Activated T-helper 1 cell treated with anti-CD3 and anti-CD28 coated beads, Interleukin-2, amount 50 U/mL, for 16 hours (primary cell): ENCODE results near the gene PTPRG.
"Not testable (repeated sequence)": the region's sequence is repeated elsewhere in the genome, so short reads cannot be mapped to it uniquely, and the experiment has no call there.

ENCODE experiments used
- DNase-seq, 2 donors: peaks; one replicate each; pipeline ENCODE4 v3.0.0-alpha.2; 2020; ENCODE audit warnings: low read depth in 1 of 2, low spot score in 1 of 2

The PTPRG gene

DNA sequence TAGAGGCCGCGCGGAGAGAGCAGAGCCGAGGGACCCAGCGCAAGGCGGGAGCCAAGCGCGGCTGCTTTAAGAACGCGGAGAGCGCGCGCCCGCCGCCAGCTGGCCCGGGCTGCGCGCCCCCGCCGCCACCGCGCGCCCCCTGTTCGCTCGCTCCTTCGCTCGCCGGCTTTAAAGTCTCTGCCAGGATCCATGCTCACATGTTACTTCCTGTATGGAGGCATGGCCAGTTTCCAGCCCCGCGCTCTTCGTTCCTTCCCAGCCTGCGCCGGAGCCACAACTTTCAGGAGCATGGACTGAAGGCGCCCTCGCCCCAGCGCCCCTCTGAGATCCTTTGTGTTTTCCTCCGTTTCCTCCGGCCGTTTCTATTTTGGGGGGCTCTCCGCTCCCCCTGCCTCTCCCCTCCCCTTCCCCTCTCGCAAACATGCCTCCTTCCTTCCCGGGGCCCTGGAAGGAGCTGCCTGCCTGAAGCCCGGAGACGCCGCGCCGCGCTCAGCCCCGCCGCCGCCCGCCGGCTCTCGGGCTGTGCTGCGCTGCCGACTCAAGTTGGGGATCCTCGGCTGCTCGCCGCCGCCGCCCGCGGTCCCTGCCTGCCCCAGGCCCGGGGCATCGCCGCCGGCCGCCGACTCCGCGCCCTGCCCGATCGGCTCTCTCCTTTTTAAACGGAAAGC is at the start of gene PTPRG:
PTPRG (plus strand) TSS at position 198 of the 668 bp plus-strand sequence. CDS start 717 bp downstream, outside the sequence.
- DNase-seq = no peak

DNA sequence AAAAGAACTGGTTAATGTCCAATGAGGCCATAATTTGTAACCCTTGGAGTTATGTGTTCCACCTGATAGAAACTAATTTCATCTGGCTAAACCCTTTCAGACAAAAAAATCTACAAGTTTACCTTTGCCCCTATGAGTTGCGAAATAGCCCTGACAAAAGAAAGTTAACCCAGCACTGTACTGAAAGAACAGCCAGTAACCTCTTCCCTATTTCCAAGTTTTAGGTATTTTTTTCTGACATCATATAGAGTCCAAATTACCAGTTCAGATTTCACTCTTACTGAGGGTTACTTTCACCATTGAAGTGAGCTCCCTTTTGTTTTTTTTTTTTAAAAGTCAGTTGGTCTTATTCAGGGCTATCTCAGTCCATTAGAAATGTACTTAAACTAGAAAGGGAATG is 42.8 kb upstream of the PTPRG start:
- no peak for DNase-seq

DNA sequence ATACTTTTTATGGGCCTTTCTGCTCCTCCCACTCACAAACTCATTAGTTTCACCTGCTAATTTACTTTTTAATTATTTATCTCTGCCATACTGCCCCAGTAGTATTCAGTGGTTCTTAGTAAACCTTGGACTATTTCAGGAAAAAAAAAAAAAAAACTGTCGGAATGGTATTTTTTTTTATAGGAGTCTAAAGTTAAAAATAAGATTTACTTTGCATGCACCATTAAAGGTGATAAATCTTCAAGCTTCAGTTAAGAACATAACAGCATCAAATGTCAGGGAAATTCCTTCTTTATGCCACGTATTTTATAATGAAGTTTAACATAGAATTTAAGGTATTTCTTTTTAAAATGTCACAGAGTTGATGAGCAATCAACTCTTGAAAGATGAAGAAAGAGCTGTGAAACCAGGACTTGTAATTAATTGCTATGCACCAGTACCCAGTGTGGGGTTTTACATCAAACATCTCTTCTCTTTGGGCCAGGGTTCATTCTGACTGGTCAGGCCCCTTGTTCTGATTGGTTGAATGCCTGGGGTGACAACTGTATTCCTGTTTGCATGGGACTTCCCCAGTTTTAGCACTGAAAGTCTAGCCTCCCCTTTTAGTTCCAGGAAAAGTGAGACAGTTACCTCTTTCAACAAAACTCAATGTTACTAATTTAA is 40.3 kb upstream of the PTPRG start:
- no peak for DNase-seq

DNA sequence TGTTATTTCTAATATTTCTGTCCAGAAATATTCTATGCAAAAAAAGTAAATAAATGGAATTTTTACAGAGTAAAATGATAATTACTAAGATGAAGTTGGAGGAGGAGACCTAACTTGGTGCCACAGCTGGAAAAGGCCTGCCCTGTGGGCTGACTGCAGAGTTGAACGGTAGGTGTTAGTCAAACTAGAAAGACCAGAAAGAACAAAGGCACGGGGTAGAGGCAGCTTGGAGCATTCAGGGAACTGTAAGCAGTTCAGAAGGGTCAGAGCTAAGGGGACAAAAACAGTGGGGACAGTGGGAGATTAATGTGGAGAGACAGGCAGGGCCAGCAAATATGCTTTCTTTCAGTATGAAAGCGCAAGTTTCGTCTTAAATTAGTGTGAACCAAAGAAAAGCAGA is 39.3 kb upstream of the PTPRG start:
- no peak for DNase-seq

DNA sequence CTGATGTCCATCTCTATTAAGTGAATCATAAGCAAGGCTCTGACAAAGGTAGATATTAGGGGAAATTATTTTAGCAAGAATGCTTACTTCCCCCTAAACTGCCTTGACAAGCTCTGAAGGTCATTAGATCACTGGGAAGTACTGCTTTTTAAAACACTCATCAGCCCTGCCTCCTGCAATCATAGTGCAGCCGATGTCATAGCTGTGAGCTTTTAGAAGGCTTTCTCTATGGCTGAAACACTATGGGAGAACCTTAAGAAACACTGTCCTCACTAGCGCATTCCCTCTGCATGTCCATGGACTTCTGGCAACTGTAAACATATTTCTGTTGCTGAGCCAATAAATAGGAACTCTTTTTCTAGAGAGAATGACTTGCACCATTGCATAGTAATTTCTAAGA is 38.7 kb upstream of the PTPRG start:
- no peak for DNase-seq

DNA sequence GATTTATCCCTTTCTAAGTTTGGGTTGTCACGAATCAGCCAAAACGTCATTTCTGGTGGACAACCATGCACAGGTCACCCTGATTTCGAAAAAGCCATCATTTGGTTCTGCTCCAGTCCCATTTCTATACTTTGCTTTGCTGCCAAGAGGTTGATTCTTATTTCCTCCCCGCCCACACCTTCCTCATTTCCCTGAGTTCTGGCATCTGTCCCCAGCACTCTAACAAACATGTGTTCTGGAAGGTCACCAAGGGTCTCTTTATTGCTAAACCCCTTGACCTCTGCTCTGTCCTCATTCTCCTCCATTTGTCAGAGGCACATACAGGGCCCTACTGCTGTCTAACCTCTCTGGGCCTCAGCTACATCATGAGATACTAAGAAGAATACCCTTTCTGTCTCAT is 36.4 kb upstream of the PTPRG start:
- no peak for DNase-seq

DNA sequence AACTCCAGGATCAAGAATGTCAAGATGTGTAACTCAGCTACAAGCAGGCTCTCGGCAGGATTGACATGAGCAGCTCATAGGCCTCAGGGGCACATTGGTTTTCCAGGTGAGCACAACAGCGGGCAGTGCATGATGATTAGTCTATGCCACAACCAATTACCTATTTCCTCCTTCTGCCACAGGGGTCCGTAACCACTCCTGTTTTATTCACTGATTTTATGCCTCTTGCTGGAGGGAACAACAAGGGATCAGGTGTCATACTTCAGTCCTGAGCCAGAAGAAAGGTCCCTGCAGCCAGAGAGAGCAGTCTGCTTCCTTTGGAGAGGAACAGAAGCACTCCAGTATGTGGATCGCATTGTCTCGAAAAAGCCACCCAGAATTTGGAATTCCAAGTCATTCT is 35.1 kb upstream of the PTPRG start:
- no peak for DNase-seq

DNA sequence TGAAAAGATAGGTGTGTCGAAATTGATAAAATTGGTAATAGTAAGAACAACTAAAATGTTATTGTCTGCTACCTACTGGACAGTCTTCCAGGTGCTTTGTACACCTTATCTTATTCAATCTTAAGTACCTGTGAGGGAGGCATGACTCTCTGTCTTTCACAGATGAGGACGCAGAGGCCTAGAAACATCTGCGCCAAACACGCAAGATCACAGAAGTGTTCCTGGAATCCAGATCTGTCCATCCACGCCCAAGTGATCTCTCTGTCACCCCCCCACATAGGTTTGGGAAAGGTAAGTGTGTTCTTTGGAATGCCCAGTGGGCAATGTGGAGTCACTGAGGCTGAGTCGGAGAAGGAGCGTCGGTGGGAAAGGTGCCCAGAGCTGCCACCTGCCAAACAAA is 34.4 kb upstream of the PTPRG start:
- DNase-seq = no peak

DNA sequence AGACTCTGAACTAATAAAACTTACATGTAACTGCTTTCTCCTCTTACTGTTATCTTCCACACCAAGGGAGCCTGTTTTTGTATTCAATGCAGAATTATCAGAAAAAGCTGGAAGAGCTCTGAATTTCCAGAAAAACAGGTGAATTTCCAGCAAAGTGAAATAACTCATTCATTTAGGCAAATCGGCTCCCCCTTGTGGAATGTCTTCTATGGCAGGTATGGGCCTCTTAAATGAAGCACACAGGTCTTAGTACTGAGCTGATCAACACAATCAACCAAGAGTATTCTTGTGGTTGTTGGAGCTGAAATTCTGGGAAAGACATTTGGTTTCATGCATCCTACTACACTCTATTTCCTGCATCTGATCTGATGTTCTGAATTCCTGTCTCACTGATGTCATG is 31.0 kb upstream of the PTPRG start:
- no peak for DNase-seq

DNA sequence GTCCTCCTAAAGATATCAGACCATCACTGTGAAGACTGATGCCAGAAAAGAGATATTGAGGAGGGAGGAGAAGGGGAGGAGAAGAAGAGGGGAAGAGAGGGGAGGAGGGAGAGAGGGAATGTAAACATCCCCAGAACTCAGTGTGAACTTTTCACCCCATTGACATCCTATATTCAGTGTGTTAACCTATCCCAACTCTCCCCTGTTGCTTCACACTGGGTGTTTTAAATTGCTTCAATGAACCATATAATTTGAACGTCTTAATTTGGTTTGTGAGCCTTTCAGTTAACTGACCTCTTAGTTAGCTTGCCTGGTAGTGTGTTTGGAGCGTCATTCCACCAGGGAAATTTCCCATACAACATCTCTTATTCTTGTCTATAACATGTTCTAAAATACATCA is 29.8 kb upstream of the PTPRG start:
- DNase-seq = no peak

DNA sequence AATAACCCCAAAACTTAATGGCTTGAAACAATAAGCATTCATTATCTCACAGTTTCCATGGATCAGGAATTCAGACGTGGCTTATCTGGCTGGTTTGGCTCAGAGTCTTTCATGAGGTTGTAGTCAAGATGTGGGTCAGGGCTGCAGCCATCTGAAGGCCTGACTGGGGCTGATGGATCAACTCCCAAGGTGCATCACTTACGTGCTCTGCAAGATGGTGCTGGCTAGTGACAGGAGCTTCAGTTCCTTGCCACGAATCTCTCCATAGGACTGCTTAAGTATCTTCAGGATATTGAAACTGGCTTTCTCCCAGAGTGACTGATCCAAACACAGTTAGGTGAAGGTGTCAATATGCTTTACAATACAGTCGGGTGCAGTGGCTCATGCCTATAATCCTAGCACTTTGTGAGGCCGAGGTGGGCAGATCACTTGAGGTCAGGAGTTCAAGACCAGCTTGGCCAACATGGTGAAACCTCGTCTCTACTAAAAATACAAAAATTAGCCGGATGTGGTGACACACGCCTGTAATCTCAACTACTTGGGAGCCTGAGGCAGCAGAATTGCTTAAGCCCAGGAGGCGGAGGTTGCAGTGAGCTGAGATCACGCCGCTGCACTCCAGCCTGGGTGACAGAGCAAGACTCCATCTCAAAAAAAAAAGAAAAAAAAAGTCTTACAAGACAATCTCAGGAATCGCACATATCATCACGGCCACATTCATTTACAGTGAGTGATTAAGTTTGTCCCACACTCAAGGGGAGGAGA is 28.5 kb upstream of the PTPRG start:
- no peak for DNase-seq

DNA sequence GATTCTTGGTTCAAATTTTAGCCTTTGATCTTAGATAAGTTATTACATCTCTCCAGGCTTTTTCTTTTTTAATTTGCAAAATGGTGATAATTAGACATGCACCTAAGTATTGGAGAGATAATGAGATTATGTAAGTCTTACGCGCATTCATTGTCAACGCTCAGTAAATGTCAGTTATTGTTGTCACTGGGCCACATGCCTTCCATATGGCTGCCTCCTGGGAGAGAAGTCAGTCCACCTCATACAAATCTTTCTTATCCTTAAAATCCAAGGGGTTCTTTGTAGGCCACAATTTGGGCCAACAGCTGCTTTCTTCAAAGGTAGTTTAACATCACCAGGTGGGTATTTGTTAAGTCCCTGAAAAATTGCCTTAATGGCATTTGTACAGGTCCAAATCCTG is 25.5 kb upstream of the PTPRG start:
- no peak for DNase-seq

DNA sequence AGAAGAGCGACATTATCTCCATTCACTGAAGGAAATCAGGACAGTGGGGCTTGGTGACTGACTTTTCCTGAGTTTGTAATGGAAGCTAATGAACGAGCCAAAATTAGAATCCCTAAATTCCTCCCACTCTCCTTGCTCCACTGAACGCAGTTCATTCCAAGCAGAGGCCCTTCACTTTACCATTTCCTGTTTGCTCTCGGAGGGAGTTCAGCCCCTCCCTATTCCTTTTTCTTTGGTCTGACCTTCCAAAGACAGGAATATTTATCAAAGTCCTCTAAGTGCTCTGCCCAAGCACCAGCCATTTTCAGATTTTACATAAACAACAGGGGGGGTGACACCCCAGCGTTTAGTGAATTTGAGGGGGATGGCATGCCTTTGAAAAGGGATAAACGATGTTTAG is 24.0 kb upstream of the PTPRG start:
- no peak for DNase-seq

DNA sequence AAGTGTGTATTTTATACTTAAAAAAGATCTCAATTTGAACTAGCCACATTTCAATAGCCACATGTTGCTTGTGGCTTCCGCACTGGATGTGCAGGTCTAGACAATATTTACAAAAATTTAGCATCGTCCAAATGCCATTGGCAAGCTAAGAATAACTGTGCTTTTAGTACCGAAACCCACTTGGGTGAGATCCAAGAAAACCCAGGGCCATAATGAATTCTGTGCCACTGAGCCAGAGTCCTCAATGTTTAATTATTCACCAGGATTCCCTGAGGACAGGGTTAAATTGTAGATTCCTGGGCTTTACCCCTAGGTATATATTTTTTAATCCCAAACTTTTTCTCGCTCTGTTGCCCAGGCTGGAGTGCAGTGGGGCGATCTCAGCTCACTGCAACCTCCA is 22.9 kb upstream of the PTPRG start:
- no peak for DNase-seq

DNA sequence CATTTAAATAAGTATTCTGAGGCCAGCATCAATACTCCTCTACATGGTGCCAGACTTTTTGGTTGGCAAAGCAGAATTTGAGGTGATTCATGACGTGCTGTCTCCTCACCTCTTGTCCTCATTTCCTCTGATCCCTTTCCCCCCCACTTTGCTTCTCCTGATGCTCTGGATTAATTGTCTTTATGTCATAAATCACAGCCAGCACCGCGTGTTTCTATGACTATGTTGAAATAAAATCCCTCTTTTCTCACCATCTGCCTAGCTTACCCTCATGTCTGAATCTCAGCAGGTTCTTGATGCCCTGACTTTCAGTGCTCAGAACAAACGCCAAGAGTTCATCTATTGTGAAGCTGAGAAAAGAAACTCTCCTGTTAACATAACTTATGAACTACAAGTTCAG is 19.7 kb upstream of the PTPRG start:
- no peak for DNase-seq

DNA sequence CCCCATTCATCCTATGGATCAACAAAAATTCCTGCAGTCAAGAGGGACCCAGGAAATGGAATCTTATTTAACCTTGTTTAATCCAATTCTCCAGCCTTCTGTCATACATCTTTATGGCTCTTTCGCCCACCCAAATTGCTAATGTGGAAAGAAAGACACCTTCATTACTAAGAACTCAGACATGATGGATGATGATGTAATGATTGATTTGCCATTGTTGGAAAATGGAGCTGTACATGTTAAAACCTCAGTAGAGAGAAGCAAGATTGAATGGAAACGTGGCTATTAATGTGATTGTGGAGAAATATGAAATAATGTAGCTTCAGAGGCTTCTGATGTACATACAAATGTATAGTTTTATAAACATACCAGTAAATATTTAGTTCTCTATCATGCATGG is 15.7 kb upstream of the PTPRG start:
- no peak for DNase-seq

DNA sequence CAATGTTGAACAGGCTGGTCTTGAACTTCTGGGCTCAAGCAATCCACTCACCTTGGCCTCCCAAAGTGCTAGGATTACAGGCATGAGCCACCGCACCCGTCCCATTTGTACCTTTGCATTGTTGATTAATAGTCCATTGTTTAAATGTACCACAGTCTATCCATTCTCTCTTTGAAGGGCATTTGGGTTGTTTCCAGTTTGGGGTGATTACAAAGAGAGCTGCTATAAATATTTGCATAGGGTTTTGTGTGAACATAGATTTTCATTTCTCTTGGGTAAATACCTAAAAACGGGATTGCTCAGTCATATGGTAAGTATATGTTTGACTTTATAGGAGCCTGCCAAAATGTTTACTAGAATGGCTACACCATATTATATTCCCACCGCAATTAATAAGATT is 13.7 kb upstream of the PTPRG start:
- DNase-seq = no peak

DNA sequence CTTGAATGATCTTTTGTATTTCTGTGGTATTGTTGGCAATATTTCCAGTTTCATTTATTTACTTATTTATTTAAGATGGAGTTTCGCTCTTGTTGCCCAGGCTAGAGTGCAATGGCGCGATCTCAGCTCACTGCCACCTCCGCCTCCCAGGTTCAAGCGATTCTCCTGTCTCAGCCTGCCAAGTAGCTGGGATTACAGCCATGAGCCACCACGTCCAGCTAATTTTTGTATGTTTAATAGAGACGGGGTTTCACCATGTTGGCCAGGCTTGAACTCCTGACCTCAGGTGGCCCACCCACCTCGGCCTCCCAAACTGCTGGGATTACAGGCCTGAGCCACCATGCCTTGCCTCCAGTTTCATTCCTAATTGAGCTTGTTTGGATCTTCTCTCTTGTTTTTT is 8.7 kb upstream of the PTPRG start:
- not testable (repeated sequence) for DNase-seq

DNA sequence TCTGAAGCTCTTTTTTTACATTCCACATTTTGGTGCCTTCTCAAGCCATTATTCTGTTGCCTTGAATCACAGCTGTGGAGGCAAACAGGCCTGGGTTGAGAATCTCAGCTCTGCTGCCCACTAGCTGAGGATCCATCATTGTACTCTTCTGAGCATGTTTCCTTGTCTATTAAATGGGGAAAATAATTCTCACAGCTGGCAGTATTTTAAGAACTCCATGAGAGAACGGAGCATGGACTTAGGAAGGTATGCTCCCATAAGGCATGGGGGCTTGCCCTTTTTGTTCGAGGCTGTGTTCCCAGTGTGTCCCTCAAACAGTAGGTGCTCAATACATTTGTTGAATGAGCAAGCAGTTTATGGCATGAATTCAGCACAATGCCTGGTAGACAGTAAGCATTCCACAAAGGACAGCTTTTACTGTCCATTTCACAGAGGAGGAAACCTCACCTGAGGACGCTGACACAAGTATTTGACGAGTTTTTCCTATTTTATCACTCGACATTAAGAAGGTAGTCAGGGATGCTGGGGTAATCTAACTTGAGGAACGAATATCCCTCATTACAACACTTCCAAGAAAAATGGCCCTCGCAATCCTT is 2.1 kb upstream of the PTPRG start:
- no peak for DNase-seq

DNA sequence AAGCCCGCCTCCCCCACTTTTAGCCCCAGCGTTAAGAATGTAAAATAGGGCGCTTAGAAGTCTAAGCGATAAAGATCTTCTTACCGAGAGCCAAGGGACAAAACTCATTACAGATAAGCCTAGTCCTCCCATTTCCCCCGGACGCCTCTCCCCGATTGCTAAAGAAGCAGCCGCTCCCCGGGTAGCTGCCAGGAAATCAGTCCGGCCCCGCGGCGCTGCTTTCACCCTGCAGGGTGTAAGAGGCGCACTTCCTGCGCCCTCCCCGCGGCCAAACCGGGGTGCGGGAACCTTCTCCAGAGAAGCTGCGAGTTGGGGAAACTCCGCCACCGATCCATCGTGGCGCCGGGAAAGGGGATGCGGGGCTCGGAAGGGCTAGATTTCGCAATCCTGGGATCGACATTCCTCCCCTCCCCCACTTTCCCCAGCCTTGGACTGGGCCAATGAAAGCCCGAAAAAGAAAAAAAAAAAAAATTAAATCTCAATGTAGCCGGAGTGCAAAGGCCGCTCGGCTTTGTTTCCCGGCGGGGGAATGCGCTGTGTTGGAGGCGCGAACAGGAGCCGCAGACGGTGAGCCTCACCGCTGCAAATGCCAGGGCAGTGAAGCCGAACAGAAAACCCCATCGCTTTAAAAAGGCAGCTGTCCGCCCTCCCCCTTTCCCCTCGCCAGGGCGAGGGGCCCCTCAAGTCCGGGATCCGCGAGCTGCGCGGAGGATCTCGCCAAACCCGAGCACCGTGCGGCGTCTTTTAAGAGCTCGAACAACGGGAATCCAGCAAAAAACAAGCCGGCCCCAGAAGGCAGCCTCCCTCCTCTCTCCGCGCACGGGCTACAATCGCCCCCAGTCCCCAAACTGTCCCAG is 626 bp upstream of the PTPRG start:
- DNase-seq = no peak

DNA sequence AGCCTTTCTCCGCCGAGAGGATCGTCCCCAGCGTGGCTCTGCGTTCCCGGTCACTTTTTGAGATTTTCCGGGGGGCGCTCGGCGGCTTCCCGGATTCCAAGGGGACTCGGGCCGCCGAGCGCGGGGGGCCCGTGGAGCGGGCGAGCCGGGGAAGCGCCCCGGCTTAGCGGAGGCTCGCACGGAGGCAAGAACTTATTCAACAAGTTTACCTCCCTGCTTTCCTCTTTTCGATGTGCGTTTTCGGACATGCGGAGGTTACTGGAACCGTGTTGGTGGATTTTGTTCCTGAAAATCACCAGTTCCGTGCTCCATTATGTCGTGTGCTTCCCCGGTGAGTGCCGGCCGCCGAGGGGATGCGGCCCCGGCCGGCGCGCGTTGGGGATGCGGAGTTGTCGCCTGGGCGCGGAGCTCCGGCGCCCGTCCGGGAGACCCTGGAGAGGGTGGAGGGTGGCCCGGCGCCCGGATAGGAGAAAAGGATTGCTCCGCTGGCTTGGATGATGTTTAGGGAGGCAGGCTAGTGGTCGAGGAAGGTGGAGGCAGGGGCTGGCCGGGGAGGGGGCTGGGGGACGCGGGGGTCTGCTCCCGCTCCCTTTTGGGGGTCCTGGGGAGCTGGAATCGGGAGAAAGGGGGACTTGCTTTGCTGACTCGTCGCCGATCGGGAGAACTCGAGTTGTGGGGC is 810 bp downstream of the PTPRG start:
- DNase-seq = no peak
